Activated T-cell treated with anti-CD3 and anti-CD28 coated beads for 24 hours (primary cell): ENCODE data around the gene RGSL1.
"Not testable (repeated sequence)": the region's sequence is repeated elsewhere in the genome, so short reads cannot be mapped to it uniquely, and the experiment has no call there.

Source experiments
- DNase-seq: peaks from one replicate; pipeline ENCODE4 v3.0.0-alpha.2; 2020; ENCODE audit warnings: low read depth

RGSL1 gene

DNA sequence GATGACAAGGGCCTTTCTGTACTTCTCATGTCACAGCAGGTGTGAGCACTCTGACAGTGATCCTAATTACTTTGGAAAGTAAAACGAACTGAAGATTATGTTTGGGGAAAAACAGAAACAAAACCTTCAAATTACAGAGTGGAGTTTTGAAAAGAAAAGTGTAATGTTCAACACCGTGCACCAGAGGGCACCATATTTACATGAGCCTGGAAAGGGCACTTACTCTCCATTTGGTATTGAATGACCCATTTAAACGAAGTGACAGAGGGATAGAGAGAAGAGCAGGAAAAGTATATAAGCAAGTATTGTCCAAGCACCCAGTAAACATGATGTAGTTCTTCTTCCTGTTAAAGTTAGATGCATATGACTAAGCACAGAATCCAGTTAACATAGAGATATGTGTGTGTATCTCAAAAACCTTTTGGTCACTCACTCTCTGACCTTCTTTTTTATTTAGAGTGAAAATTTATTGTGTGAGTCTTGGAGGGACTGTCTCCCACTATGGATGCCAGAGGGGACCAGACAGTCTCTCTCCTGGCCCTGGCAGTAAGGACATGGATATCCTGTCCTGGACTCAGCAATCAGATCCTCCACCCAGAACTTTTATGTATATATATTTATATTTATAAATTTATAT, 3.8 kb upstream of the RGSL1 start:
- DNase-seq: no peak

DNA sequence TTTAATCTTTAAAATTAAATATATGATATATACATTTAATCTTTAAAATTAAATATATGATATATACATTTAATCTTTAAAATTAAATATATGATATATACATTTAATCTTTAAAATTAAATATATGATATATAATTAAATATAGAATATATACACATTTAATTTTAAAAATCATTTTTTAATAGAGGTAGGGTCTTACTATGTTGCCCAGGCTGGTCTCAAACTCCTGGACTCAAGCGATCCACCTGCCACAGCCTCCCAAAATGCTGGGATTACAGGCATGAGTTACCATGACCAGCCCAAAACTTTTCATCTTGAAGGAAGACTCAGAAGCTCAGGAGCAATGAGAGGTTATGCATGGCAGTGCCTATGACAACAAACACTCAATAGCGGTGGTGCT, 2.8 kb upstream of the RGSL1 start:
- not testable (repeated sequence) for DNase-seq

DNA sequence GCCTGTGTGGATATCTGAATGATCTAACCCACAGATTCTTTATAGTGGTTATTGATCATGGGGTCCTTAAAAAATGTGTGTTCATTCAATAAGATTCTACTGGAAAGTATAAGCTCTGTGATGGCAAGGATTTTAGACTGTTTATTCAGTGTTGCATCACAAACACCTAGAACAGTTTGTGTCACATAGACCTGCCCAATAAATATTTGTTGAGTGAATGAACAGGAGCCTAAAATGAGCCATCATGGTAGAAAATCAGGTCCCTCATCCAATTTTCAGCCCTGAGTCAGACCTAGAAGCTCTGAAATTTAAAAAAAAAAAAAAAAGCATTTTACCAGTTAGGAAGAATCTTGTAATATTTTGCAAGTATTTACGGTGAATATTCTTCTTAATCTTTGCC, 2.3 kb upstream of the RGSL1 start:
- no peak for DNase-seq

DNA sequence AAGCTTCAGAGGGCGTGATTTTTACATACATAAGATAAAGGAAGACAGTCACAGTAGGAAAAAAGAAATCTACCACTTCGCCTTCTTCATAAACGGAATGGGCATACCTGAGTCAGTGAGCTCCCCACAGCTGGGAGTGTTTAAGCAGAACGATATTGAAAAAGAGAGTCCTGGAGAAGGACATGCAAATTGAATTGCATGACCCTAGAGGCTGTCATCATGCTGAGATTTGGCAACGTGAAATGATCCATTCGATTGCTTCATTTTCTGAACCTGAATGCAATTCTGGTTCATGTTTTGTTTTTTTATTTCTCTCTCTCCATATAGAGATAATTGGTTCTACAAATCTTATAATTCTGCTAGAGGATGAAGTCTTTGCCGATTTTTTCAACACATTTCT, 3.7 kb downstream of the RGSL1 start:
- no peak for DNase-seq

DNA sequence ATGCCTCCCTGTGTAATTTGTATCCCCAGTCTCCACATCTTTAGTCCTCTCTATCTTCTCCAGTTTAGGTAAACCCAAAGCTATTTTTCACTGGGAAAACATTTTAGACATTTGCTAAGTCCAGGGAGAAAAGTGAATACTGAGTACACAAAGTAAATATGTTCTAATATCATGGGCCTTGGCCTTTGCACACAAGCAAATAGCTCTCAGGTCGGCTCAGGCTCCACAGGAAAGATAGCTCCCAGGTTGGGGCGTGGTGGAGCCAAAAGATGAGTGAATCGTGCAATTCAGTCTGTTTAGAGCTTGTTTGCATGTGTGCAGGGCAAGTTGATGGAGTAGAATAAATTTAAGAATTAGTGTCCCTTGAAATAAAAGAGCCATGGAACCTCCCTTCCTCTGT, 7.9 kb downstream of the RGSL1 start:
- DNase-seq: no peak

DNA sequence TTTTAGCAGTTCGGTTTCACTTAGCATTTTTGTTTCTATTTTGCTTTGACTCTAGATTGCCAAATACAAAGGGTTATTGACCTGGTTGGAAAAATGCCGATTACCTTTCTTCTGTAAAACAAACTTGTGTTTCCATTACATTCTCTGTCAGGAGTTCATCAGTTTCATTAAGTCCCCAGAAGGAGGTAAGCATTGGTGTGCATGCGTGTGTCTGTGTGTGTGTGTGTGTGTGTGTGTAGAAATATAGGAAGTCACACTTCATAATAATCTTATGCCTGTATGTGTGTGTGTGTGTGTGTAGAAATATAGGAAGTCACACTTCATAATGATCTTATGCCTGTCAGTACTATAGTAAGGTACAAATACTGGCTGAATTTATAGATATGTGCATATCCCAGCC, 10.0 kb downstream of the RGSL1 start:
- no peak for DNase-seq

DNA sequence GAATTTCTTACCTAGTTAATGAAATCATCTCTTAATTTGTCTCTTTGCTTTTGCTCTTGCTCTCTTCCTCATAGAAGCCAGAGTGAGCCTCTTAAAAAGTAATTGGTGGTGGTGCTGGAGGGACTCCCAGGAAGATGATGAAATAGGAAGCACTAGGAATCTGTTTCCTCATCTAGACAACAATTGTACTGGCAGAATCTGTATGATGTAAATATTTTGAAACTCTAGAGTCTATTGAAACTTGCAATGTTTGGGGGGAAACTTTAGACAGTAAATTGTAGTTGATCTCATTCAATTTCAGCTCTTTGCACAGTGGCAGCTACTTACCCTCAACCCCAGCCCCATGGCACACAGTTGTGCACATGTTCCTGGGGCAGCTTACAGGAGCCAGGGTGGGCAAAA, 10.6 kb downstream of the RGSL1 start:
- DNase-seq: no peak

DNA sequence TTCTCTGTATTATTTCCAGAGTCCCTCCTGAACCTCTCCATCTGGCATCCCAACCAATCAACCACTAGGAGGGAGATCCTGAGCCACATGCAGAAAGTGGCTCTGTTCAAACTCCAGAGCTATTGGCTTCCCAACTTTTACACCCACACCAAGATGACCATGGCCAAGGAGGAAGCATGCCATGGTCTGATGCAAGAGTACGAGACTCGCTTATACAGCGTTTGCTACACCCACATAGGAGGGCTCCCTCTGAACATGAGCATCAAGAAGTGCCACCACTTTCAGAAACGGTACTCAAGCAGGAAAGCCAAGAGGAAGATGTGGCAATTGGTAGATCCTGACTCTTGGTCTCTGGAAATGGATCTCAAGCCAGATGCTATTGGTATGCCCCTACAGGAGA, 23.6 kb downstream of the RGSL1 start:
- no peak for DNase-seq

DNA sequence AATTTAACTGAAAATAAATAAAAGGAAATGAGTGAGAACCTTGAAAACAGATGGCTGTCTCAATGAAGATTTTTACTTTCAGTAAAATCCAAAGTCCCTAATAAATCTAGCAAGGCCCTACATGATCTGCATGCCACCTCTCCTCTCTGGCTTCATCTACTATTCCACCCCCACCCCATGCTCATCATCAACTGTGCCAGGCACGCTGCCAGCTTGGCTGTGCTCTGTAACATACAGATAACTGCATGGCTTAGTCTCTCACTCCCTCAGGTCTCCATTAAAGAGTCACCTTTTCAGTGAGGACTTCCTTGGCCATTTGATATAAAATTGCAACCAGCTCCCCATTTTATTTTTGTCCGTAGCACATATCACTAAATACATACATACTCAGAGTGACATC, 26.7 kb downstream of the RGSL1 start:
- no peak for DNase-seq

DNA sequence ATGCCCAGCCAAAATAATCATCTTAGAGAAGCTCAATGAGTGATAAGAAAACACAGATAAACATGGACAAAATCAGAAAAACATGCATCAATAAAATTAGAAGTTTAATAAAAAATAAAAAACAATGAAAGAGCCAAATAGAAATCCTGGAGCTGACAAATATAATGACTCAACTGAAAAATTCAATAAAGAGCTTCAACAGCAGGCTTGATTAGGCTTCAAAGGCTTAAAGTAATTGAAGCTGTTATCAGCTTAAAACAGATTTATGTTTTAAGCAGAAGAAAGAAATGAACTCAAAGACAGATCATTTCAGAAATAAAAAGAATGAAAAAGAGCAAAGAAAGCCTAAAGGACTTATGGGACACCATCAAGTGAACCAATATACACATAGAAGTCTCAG, 28.3 kb downstream of the RGSL1 start:
- DNase-seq: no peak

DNA sequence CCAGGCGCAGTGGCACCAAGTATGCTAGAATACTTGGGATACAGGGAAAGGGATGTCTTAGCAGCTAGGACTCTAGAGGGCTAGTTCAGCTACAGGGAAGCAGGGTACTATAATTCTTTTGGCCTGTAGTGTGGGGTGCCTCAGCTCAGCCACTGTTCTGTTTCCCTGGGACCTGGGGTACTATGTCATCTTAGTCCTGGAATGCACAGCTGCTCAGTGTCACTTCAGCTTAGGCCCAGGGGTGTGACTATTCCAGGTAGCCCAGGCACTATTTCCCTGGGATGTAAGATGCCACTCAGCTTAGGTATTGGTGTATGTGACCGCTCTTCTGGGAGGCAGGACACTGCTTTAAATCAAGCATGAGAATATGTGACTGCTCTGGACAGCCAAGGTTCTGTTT, 34.1 kb downstream of the RGSL1 start:
- no peak for DNase-seq

DNA sequence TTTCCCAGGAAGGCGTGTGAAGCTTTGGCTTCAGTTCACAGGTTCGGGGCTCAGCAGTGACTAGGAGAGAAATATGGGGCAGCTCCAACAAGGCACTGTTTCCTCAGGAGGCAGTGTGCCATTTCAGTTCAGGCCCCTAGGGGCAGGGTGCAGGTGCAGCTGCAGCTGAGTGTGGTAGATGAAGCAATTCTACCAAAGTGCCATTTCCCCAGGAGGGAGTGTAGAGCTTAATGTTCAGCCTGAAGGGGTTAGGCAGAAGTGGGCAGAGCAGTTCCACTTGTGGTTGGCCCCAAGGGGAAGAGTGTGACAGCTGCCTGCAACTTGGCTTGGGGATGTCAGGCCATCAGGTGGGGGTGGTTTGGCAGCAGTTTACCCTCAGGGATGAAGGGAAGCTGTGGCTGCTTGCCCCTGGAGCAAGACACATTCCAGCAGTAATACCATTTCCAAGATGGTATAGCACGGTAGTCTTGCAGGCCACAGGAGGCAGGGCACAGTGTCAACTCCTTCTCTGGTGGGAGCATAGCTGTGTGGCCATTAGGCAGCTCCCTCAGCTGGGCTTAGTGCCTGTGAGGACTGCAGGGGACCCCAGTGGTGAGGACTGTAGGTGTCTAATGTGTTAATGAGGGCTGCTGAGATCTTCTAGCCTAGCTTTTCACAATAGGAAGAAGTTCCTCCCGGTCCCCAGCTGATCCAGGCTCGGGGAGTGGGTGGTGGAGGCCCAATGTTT, 34.7 kb downstream of the RGSL1 start:
- no peak for DNase-seq

DNA sequence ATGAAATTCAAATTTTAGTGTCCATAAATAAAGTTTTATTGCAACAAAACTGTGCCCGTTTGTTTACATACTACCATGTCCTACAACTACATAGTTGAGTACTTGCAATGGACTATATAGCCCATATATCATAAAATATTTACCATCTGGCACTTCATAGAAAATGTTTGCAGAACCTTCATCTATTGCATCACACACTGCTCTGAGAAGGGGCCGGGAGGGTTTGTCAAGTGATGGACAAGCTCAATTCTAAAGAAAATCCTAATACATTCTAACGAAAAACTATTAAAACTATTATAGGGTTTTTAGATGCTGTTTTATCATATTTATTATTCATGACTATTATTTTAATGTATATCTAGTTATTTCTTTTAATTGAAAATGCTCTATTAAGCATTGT, 35.9 kb downstream of the RGSL1 start:
- DNase-seq: no peak

DNA sequence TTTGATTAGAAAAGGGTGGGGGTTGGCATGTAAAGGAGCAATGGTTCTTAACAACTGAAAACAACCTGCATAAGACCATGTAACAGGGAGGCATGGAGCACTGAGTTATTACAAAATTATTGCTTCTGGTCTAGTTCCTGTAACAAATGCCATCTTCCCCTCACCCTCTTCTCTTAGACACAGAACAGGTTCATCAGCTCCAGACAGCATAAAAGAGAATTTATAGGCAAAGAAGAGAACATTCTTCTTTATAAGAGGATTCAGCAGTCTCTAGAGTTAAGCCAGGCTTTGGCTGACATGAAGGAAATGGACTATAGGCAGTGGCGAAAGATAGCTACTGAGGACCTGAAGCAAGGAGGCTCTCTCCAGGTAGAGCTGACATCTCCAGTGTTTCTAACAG, 38.9 kb downstream of the RGSL1 start:
- no peak for DNase-seq

DNA sequence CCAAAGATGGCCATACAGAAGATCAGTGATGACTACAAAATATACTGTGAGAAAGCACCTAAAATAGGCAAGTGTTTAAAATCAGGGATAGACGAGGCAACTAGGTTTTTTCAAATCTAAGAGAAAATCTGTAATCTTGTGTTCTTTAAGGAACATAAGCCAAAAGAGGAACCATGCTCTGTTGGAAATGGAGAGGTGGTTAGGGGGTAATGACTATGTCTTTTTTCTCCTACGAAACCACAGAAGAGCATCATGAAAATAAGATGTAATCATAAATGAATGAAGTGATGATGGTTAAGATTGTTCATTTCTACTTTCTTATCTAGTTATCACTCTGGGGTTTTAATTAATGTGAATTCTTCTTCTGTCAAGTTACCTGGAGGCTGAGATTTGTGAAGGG, 43.1 kb downstream of the RGSL1 start:
- no peak for DNase-seq

DNA sequence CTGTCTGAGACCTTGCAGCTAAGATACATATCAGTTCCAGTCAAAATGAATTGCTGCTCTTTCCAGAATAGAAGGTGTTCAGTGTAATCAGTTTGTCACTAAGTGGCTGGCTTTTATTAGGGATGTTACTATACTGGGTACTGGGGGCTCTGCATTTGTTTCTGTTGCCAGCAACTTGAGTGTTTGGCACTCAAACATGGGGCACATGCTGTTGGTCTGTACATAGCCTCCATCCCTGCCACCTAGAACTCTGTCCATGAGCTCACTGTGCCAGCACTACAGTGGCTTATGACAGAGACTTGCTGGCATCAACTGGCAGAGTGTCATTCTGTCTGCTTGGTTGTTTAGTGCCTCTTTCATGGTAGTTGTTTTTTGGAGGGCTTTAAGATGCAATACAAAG, 45.1 kb downstream of the RGSL1 start:
- DNase-seq: no peak

DNA sequence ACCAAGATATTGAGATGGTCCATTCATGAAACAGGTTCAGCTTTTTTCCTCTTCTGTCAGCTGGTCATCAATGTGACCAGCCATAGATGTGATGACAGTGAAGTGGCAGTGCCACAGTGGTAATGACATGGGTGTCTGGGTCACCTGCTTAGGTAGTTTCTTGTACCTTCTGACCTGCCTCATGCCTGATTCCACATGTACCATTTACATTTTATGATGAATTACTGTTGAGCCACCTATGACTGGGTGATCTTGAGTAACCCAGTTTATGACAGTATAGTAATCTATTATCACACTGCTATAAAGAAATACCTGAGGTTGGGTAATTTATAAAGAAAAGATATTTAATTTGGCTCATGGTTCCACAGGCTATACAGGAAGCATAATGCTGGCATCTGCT, 45.7 kb downstream of the RGSL1 start:
- no peak for DNase-seq

DNA sequence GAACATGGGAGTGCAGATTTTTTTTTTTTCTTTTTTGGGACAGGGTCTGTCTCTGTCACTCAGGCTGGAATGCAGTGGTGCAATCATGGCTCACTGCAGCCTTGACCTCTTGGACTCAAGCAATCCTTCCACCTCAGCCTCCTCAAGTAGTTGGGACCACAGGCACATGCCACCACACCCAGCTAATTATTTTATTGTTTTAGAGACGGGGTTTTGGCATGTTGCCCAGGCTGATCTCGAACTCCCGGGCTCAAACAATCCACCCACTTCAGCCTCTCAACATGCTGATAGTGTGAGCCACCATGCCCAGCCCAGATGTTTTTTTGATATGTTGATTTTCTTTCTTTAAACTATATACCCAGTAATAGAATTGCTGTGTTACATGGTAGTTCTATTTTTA, 57.7 kb downstream of the RGSL1 start:
- no peak for DNase-seq

DNA sequence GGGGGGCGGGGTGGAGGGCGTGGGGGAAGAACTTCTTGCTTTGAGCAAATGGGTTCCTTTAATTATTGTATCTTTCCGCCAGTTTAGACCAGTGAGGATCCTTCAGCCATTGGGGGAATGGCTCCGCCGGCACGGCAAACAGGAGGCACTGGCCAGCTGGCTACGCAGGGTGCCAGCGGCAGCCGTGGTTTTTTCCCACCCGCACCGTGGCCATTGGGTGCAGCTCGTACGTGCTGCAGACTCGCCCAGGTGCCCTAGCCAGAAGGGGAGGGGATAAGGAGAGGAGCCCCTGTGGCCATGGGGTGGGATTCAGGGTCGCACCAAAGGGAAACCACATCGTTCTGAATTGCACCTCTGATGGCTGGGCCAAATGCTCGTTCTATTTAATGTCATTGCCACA, 65.6 kb downstream of the RGSL1 start:
- DNase-seq: no peak

DNA sequence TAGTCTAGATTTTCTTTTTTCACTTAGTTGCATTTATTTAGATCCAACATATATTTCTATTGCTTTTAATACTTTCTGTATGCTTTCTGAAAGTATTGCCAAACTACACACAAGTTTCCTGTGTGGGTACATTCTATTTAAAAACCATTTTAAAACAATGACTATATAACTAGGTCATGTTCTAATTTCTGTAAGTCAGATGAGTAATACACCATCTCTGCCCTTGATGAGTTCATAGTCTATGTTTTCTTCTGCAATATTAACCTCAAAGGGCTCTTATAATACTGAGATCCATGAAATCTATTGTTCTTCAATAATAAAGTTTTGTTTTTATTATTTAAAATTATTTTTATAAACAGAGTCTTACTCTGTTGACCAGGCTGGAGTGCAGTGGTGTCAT, 70.8 kb downstream of the RGSL1 start:
- DNase-seq: no peak

DNA sequence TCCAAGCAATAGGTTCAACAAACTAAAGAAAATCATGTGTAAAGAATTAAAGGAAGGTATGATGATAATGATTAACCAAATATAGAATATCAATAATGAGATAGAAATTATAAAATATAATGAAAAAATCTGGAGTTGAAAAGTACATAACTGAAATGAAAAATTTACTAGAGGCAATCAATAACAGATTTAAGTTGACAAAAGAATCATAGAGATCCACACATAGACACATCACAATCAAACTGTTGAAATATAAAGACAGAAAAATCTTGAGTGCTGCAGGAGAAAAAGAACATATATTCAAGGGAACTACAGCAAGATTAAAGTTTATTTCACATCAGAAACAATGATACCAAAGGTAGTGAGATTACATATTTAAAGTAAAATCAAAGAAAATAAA, 75.4 kb downstream of the RGSL1 start:
- DNase-seq: no peak

DNA sequence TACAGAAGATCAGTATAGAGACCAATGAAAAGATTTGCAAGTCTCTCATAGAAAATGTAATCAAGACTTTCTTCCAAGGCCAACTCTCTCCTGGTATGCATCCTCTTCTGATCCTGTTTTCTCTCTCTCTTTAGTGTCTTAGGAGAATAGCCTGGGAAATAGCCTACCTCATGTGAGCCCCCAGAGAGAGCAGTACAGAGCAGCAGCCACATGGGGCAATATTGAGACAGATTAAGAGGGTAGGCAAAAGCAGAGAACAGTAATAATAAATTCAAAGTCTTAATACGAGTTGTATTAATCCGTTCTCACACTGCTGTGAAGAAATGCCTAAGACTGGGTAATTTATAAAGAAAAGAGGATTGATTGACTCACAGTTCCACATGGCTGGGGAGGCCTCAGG, 77.7 kb downstream of the RGSL1 start:
- no peak for DNase-seq

DNA sequence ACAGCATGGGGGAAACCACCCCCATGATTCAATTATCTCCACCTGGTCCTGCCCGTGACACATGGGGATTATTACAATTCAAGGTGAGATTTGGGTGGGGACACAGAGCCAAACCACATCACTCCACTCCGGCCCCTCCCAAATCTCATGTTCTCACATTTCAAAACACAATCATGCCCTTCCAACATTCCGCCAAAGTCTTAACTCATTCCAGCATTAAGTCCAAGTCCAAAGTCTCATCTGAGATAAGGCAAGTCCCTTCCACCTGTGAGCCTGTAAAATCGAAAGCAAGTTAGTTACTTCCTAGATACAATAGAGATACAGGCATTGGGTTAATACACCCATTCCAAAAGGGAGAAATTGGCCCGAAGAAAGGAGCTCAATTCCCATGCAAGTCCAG, 78.3 kb downstream of the RGSL1 start:
- not testable (repeated sequence) for DNase-seq

DNA sequence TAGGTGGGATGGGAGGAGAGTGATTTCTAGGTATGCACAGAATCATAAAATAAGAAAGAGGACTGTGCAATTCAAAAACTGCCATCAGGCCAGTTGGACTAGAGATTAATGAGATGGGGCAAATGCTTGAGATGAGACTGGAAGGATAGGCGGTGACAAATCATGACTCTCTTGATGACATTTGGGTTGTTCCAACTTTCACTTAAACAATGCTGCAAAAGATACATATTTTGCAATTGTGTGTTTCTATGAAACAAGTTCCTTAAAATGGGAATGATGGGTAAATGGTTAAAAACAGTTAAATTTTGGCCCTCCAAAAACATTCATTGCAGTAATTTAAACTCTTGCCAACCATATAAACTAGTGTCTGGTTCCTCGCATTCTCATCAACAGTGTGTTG, 84.0 kb downstream of the RGSL1 start:
- DNase-seq: no peak
